Muscle of arm (tissue), 12 donors: ENCODE measurements around the gene SMAD7. TPM values are rescaled to one million over a fixed set of nuclear protein-coding genes. Genes with fewer than 3 reads are reported as not detected.

Source experiments
- DNase-seq: peaks from one replicate; pipeline ENCODE4 v3.0.0-alpha.2; 2013
- polyA plus RNA-seq, 12 donors: library from polyadenylated mRNA; unstranded; fragments of 120-200 nt; gene quantifications; one replicate each; pipeline ENCODE4 v1.2.1, GENCODE V29; 2013; ENCODE audit not compliant: insufficient read length in 12 of 12

SMAD7 gene
- polyA plus RNA-seq, 12 donors, result 9.2 to 23.4 (median 11.8) TPM; not detected in 1

DNA sequence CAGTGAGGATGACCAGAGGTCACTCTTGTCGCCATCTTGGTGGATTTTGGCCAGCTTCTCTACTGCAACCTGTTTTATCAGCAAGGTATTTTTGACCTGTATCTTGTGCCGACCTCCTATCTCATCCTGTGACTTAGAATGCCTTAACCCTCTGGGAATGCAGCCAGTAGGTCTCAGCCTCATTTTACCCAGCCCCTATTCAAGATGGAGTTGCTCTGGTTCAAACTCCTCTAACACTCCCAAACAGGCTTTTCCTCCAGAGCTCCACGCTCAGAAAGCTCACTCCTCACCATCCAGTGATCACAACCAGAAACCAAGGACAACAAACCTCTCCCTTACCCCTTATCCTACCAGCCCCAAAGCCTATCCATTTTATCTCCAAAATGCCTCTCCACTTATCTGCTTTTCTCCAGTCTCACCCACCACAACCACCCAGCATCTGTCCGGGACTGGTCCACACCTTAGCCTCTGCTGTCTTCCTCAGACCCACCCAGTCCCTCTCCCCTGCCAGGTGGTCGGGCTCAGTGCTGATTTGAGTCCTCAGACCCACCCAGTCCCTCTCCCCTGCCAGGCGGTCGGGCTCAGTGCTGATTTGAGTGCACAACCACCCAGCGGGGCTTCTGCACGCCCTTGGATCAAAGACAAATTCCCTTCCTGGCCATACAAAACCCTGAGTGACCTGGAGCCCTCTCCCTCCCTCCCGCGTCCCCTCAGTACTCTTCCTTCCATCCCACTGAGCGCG, 11.7 kb upstream of the SMAD7 start:
- DNase-seq, result no peak

DNA sequence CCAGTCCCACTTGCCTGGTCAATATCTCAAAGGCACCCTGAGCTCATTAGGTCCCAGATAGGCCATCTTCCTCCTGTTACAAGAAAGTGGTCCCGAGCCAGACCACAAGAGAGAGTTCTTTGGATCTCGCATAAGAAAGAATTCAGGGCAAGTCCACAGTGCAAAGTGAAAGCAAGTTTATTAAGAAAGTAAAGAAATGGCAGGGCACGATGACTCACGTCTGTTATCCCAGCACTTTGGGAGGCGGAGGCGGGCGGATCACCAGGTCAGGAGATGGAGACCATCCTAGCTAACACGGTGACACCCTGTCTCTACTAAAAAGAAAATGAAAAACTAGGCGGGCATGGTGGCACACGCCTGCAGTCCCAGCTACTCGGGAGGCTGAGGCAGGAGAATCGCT, 10.8 kb upstream of the SMAD7 start:
- no peak for DNase-seq

DNA sequence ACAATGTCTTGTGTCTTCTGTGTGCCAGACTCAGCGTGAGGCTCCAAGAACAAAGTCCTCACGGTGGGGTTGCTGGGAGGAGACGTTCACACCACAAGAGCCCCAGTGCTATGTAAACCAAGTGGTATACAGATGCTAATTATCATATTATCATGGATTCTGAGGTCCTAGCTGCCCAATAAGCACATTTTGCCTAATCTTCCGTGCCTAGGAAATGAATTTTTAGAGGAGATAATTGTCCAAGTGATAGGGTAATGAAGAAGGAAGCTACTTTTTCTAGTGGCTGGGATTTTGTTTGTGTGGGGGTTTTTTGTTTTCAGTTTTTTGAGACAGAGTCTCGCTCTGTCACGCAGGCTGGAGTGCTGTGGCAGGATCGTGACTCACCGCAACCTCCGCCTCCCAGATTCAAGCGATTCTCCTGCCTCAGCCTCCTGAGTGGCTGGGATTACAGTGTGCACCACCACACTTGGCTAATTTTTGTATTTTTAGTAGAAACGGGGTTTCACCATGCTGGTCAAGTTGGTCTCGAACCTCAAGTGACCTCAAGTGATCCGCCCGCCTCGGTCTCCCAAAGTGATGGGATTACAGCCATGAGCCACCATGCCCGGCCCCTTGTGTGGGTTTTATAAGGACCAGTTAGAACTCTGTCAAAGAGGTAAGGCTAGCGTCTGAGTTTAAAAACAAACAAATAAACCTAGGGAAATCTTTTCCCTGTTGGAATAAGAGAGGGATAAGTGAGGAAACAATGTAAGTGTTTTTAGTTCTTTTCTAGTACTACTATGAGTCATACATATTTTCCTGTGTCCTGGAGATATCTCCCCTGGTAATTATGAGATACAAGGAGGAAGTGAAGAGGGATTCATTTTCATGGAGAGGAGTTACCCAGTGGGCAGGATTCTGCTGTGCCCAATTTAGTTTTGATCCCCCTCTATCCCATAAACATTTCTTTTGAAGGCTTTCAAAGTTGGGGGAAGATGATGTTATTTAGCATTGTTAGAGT, 9.5 kb upstream of the SMAD7 start:
- DNase-seq, result no peak

- DNase-seq, result no peak
Observed at GRCh38 chr18:48959551-48959920, 8.8 kb upstream of the SMAD7 start.

DNA sequence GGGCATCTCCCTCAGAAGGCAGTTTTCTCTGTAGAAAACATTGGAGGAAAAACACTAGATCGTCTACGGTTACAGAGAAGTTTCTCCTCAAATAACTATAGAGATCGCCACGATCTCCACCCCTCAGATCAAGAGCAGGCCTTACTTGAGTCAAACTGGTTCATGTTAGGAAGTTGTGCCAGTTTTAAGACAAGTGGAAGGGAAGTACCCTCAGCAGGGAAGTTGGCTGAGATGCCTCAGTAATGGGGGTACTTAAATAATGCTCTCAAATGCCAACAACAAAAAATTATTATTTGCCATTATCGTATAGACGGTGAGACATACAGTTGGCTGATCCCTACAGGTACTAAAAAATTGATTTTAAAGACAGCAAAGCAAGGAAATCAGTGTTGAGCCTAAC, 8.2 kb upstream of the SMAD7 start:
- DNase-seq, result no peak

GRCh38 chr18:48957616-48958015, 6.9 kb upstream of the SMAD7 start:
- no peak for DNase-seq

DNA sequence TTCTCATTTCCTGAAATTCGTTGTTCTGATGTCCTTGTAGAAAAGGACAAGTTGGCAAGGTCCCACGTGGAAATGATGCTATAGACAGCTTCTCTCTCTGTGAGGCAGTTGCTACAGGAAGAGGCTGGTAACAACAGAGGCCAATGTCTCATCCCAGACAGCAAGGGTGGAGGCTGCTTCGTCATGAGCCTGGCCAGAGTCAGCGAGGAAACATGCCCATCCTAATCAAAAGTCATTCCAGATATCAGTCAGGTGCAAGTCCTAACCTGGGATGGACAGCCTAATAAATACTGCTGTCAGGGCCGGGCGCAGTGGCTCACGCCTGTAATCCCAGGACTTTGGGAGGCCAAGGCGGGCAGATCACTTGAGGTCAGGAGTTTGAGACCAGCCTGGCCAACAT, 6.4 kb upstream of the SMAD7 start:
- no peak for DNase-seq

DNA sequence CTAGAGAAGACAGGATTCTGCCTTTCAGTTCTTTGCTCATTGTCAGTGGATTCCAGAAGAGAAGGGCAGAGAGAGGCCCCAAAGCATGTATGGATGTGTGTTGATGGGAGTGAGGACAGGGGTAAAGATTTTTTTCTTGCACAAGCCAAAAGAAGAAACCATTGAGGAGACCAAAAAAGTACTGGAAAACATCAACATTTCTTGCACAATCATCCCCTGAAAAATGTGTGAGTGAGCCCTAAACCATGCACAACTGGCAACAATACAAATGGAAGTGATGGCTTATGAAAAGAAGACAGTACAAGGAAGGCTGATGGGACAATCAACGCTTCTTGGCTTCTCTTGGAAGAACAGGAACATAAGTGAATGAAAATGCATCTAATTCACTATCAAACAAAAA, 5.6 kb upstream of the SMAD7 start:
- DNase-seq, result no peak

DNA sequence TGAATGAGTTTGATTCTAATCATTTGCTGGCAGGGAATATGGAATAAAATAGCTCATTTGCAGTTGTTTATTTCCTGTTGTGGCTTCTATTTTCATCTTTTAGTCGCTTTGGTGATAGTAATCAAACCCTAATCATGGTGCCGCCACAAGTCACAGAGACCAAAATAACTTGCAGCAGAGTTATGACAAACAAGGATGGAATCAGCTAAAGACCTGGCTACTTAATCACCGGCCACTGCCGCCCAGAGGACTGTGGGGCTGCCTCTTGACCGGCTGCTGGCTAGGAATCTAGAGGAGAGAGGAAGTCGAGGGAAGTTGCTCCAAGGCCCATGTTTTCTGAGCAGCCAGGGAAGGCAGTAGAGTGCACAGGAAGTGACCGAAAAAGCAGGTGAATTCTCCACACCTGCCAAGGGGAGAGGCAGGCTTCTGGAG, 5.1 kb upstream of the SMAD7 start:
- no peak for DNase-seq

DNA sequence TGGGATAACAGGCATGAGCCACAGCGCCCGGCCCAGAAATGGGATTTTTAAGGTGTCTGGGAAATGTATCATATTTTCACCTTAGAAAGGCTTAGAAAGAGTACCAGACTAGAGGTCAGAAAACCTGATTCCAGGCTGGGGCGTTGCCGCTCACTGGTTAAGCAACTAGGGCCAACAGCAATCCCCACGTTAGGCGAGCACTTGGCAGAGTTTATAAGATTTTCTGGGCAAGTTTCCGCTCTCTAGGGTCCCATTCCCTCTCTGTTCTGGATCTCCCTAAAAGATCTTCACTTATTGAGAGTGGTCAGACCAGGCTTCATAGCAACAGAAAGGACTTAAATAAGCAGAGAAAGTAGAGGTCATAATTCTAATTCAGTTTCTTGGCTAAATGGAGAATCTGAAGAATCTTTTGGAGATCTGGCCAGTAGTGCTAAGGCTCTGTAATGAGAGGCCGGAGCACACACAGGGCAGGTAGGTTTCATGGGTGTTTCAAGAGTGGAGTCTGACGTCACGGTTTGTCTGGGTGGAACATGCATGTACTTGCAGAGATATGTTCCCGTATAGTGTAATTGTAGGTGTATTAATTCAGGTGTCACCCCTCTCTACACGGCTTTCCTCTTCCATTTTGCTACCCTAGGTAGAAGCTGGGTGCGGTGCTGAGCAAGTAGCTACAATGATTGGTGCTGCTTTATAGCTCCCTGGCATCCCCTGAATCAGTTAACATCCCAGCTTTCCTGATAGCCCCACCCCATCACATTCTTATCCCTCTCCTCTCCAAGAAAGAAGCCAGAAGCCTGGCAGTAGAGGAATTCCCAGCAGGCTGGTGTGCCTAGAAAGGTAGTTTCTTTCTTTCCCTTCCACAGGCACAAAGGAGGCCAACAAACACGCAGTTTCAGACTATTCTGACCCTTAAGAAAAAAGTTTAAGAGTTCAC, 4.4 kb upstream of the SMAD7 start:
- peak; percentile 57 for DNase-seq

DNA sequence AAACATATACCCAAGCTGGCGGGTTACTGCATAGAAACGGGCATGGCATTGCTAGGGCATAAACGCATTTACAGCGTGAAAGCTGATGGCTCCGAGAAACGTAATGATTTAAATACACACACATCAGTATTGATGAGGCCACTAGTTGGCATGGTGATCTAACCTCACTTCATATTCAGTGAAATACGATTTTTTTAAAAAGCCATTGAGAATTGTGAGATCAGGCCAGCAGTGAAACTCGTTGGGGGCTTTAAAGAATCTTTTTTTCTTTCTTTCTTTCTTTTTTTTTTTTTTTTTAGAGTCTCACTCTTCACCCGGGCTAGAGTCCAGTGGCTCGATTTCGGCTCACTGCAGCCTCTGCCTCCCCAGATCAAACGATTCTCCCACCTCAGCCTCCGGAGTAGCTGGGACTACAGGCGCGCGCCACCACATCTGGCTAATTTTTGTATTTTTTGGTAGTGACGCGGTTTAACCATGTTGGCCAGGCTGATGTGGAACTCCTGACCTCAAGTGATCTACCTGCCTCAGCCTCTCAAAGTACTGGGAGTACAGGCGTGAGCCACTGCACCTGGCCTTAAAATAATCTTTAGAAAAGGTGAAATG, 2.4 kb upstream of the SMAD7 start:
- no peak for DNase-seq

- DNase-seq, result peak; percentile 86
Observed at GRCh38 chr18:48952287-48953103, 1.7 kb upstream of the SMAD7 start.

DNA sequence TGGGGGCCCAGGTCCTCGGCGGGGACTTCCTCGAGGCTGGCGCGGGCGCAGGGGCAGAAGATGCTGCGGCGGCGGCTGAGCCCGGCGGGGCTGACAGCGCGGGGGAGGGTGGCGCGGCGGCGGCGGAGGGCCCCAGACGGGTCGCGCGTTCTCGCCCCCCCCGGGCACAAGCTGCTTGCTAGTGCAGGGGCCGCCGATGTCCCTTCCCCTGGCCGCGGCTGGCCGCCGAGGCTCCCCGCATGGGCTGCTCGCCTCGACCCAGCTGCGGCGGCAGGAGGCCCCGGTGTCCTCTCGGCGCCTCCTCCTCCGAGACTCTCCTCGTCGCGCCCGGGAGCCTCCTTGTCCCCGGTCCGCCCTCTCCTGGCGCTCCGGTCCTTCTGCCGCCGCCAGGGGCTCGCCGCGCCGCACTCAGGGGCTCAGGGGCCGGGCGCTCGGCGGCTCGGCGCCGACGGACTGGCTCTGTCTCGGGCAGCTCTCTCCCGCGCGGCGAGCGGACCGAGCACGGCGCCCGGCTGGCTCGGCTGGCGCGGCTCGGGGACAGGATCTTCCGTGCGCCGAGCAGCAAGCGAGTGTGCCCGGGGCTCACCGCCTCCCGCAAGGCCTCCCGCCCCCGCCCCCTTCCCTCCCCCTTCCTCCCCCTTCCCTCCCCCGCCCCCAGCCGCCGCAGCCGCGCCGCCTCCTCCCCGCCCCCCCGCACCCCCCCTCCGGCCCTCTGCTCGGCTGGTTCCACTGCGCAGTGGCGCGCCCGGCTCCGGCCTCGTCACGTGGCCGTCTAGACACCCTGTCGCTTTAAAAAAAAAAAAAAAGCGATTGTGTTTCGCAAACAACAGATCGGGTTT, 902 bp upstream of the SMAD7 start:
- DNase-seq, result peak; percentile 91

DNA sequence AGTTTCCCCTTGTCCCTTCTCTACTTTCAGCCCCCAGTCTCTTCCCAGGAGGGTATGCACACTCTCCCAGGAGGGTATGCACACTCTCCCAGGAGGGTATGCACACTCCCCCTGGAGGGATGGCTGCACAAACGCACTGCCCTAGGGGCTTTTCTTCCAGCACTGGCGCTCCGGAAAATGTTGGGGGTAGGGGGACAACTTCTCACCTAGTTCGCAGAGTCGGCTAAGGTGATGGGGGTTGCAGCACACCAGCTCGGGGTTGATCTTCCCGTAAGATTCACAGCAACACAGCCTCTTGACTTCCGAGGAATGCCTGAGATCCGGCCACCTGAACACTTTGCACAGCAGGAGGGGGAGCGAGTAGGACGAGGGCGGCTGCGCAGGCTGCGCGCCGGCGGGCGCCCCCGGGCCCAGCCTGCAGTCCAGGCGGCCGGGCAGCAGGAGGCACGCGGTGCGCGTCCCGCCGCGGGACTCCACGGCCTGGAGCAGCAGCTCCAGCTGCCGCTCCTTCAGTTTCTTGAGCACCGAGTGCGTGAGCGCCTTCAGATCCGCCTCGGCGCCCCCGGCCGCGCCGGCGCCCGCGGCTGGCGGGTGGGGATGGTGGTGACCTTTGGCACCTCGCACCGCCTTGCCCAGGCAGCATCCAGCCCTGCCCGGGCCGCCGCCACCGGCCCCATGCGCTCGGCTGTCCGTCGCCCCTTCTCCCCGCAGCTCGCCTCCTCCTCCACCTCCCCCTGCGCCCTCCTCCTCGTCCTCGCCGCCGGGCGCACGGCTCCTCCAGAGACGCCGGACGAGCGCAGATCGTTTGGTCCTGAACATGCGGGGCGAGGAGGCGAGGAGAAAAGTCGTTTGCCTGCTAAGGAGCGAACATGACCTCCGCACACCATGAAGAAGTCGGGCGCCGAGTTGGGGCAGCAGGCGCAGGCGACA, 894 bp downstream of the SMAD7 start:
- DNase-seq, result no peak

DNA sequence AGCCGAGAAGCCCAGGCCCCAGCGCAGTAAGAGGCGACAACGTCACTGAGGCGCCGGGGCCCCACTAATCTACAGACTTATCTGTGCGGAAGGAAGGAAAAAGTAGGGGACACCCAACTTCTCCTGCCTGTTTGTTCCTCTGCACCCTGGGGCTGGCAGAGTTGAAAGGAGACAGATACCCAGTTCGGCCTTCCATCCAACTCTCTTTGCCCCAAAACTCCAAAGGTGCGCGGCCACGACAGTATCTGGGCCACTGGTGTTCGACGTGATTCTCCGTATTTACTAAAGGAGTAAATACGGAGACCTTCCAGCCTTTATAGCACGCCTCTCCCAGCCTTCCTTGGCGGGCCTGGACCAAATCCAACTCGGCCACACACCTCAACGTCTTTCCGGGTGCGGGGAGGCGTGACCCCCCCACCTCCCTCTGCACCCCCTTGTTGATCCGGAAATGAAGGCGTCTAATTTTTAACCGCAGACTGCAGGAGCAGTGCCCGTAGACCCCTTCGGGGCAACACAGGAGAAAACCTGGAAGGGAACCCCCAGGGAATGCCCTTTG, 1.6 kb downstream of the SMAD7 start:
- no peak for DNase-seq

DNA sequence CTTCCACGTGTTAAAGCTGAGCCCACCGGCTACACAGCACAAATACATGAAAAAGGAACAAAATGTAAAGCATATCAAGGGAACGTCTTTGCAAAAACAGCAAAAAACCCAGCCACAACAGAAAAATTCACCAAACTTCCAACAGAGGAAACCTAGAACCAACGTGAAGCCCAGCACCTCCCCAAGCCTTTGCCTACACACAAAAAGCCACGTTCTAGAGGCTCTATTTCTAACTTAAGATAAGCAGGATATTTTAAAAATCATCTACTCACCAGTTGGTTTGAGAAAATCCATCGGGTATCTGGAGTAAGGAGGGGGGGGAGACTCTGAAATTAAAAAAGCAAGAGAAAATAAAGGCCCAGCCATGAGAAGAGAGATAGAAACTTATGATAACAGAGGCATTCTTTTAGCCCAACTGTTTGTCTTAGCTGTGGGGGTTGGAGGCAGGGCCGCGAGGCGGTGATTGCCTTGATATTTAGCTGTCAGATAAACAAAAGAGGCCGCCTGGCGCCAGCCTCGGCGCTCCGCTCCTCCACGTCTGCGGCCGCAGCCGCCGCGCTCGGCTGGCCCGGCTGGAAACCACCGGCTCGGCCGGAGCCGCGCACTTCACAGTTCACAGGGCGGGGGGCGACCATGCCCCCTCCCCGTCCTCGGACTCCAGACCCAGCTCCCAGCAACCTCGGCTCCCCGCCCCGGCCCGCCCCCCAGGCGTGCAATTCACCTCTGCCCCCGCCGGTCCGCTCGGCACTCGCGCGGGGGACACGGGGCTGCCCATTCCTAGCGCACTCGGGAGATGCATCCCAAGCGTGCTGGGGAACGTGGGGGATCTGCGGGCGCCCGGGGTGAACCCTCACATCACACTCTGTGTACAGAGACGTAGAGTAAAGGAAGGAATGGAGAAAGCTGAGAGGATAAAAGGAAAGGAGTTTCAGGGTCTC, 2.4 kb downstream of the SMAD7 start:
- no peak for DNase-seq

- DNase-seq, result no peak
Observed at GRCh38 chr18:48947560-48947959, 3.2 kb downstream of the SMAD7 start.
